ENCODE results near the gene HSF4. TPM values are rescaled to one million over a fixed set of nuclear protein-coding genes. Genes with fewer than 3 reads are reported as not detected.

Gene HSF4
- total RNA-seq, 1 experiment from 2014 or later, result 13.9 TPM

- TF ChIP-seq EZH2 (IDR thresholded peaks at IDR 0.05; ENCODE audit: borderline replicate concordance, low read depth, low read length, poor library complexity, severe bottlenecking) (no peak), CTCF (conservative IDR thresholded peaks at IDR 0.05; ENCODE audit: low read depth, low read length) (no peak)
- CTCF ChIA-PET, result no interaction called here
- no peaks in the 10 kb centered on the region for H3K9me3 ChIP-seq (ENCODE audit: low read depth, low read length, poor library complexity, severe bottlenecking)
- POLR2A ChIA-PET (ENCODE audit: low non-redundant PET), result no interaction called here
- no peaks in the 10 kb centered on the region for H3K36me3 ChIP-seq (ENCODE audit: insufficient read depth, low read length, poor library complexity, severe bottlenecking)
- no peak overlapping the region for H3K27ac ChIP-seq (ENCODE audit: low read depth, low read length, poor library complexity, severe bottlenecking)
- H3K27me3 ChIP-seq (replicated peaks; ENCODE audit: insufficient read depth, low read depth, low read length, poor library complexity), result no peaks in the 10 kb centered on the region
- H3K4me1 ChIP-seq (ENCODE audit: insufficient read depth, low read length, poor library complexity, severe bottlenecking), result peaks cover 25% of the 10 kb centered on the region
- H3K4me3 ChIP-seq (ENCODE audit: low read depth, low read length, poor library complexity, severe bottlenecking), result peak overlapping the region; percentile 68
- no TSS peak for BruUV-seq (replicated peaks)
- DNase-seq (ENCODE audit: low spot score), result no peak
- intact Hi-C loops (cut with micrococcal nuclease; ENCODE audit: unreplicated experiment), result loop anchor here (2.0 kb wide), 1 partner anchor 227 kb away; no protein-coding TSS in a partner anchor
These were observed 17.7 kb downstream of the HSF4 start for GRCh38 chr16:67182288-67182687.

DNA sequence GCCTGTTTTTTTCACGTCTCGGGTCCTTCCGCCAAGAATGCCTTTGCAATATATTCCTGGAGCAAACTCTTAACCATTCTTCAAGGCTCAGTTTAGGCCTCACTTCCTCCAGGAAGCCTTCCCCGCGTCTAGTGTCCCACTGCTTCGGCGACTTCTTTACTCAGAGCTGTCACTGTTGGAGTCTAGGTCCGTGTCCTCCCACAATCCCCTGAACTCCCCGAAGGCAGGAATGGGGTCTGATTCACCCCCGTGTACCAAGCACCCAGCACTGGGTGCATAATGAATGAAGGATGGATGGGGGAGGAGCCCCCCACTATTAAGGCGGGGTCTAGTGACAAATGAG is 18.7 kb downstream of the HSF4 start:
- Histone ChIP-seq H3K27ac (ENCODE audit: low read depth, low read length, poor library complexity, severe bottlenecking) (peak overlapping the region; percentile 99), H3K4me3 (ENCODE audit: low read depth, low read length, poor library complexity, severe bottlenecking) (peak overlapping the region; percentile 68), H3K4me1 (ENCODE audit: insufficient read depth, low read length, poor library complexity, severe bottlenecking) (peaks cover 18% of the 10 kb centered on the region), H3K36me3 (ENCODE audit: insufficient read depth, low read length, poor library complexity, severe bottlenecking) (no peaks in the 10 kb centered on the region), H3K9me3 (ENCODE audit: low read depth, low read length, poor library complexity, severe bottlenecking) (no peaks in the 10 kb centered on the region), H3K27me3 (replicated peaks; ENCODE audit: insufficient read depth, low read depth, low read length, poor library complexity) (no peaks in the 10 kb centered on the region)
- BruUV-seq (replicated peaks), result no TSS peak
- no peak for TF ChIP-seq EZH2 (IDR thresholded peaks at IDR 0.05; ENCODE audit: borderline replicate concordance, low read depth, low read length, poor library complexity, severe bottlenecking)
- no peak for TF ChIP-seq CTCF (conservative IDR thresholded peaks at IDR 0.05; ENCODE audit: low read depth, low read length)
- ChIA-PET CTCF (no interaction called here), POLR2A (ENCODE audit: low non-redundant PET) (no interaction called here)
- DNase-seq (ENCODE audit: low spot score), result no peak
- intact Hi-C loops (cut with micrococcal nuclease; ENCODE audit: unreplicated experiment), result loop anchor here (2.0 kb wide), 1 partner anchor 228 kb away; no protein-coding TSS in a partner anchor

DNA sequence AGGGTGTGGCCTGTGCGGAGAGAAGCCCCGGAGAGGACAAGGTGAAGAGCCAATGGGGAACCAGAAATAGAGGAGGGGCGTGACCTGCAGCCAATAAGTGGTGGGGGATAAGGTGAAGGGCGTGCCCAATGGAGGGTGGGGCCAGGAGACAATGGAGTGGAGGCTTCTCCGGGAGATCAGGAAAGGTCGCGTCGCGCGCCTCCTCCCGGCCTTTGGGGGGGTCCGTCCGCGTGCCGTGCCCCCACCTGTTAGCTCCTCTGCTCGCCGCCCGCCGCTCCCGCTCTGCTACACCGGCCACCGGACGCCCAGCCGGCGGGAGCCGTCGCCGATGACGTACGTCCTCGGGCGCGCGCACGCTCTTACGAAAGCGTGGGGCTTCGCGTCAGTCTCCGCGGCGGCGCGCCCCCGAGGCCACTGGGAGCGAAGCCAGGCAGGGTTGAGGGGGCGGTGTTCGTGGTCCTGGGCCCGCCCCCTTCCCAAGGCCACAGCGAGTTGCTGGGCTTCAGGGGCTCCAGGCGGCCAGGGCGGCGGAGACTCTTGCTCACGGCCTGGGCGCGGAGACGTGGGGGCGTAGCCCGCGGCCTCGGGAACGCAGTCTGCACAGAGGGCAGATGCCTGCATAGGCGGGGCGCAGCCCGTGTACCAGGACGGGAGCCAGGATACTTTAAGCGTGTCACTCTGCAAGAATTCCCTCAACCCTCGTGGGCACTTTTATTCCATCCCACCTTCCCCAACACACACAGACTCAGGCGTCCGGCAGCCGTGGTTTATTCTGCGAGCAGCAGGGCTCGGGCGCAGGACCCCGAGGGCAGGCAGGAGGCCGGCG is 19.3 kb downstream of the HSF4 start, which contains the start of gene MATCAP1:
MATCAP1 (minus strand) TSS at position 337 of the 826 bp plus-strand sequence. CDS start 3,353 bp downstream, outside the sequence.
- H3K27me3 ChIP-seq (replicated peaks; ENCODE audit: insufficient read depth, low read depth, low read length, poor library complexity), result no peaks in the 10 kb centered on the region
- peak within 1 kb of the TSS; percentile 68 for H3K4me3 ChIP-seq (ENCODE audit: low read depth, low read length, poor library complexity, severe bottlenecking)
- no peaks in the 10 kb centered on the region for H3K9me3 ChIP-seq (ENCODE audit: low read depth, low read length, poor library complexity, severe bottlenecking)
- DNase-seq (ENCODE audit: low spot score), result peak; percentile 99
- ChIA-PET POLR2A (ENCODE audit: low non-redundant PET) (interaction anchor here (0.7 kb wide), 1 partner anchor 13 kb away, joined by 3 read pairs; no protein-coding TSS in a partner anchor), CTCF (interaction anchor here (1.4 to 1.5 kb wide), 2 partner anchors 8 to 14 kb away, joined by 5 to 8 read pairs; partner anchors contain the start of gene NOL3)
- H3K27ac ChIP-seq (ENCODE audit: low read depth, low read length, poor library complexity, severe bottlenecking), result peak within 1 kb of the TSS; percentile 99
- TF ChIP-seq EZH2 (IDR thresholded peaks at IDR 0.05; ENCODE audit: borderline replicate concordance, low read depth, low read length, poor library complexity, severe bottlenecking) (no peak), CTCF (conservative IDR thresholded peaks at IDR 0.05; ENCODE audit: low read depth, low read length) (no peak)
- intact Hi-C loops (cut with micrococcal nuclease; ENCODE audit: unreplicated experiment), result loop anchor here (2.0 kb wide), 1 partner anchor 229 kb away; no protein-coding TSS in a partner anchor
- BruUV-seq (replicated peaks), result no TSS peak
- no peaks in the 10 kb centered on the region for H3K36me3 ChIP-seq (ENCODE audit: insufficient read depth, low read length, poor library complexity, severe bottlenecking)
- peaks cover 14% of the 10 kb centered on the region for H3K4me1 ChIP-seq (ENCODE audit: insufficient read depth, low read length, poor library complexity, severe bottlenecking)

Data from A673 (cell line).